Fibroblast of lung (primary cell): ENCODE results near the gene GGT6. TPM values are rescaled to one million over a fixed set of nuclear protein-coding genes. Genes with fewer than 3 reads are reported as not detected.

Experiments used
- DNase-seq, 2 donors: peaks; one replicate each; pipeline versions ENCODE4 v3.0.0 to v3.0.0-alpha.2; 2010; ENCODE audit warnings: low read depth in 2 of 2
- H2AFZ ChIP-seq: 2 replicates; pipeline ENCODE4 v1.5.1; 2012; ENCODE audit warnings: low read length, control low read depth, inconsistent platforms
- H3K27ac ChIP-seq: 2 replicates; pipeline ENCODE4 v1.5.1; 2011; ENCODE audit warnings: low read length, control low read depth; ENCODE audit not compliant: insufficient read depth
- H3K27me3 ChIP-seq: 2 replicates; pipeline ENCODE4 v1.5.1; 2011; ENCODE audit warnings: mild to moderate bottlenecking, low read length; ENCODE audit not compliant: control insufficient read depth, insufficient read depth
- H3K36me3 ChIP-seq: 2 replicates; pipeline ENCODE4 v1.5.1; 2011; ENCODE audit warnings: low read length; ENCODE audit not compliant: control insufficient read depth, insufficient read depth
- H3K4me1 ChIP-seq: 2 replicates; pipeline ENCODE4 v1.5.1; 2011; ENCODE audit warnings: low read length; ENCODE audit not compliant: control insufficient read depth, insufficient read depth; ENCODE audit errors: extremely low read depth
- H3K4me2 ChIP-seq: 2 replicates; pipeline ENCODE4 v1.5.1; 2011; ENCODE audit warnings: low read length, control low read depth; ENCODE audit not compliant: insufficient read depth; ENCODE audit errors: extremely low read depth
- H3K4me3 ChIP-seq, 4 experiments: fragments of 200-600 bp in 1 of 4; sonication (generic) in 1 of 4; replicated peaks in 1 of 4; 2 replicates each; pipeline ENCODE4 v1.5.1; 2011 to 2016; ENCODE audit warnings: low read length in 4 of 4, low read depth in 3 of 4, mild to moderate bottlenecking in 3 of 4, control low read depth in 2 of 4, inconsistent platforms in 1 of 4, mixed read lengths in 1 of 4; ENCODE audit not compliant: insufficient read depth in 1 of 4; ENCODE audit errors: control extremely low read depth in 1 of 4
- H3K79me2 ChIP-seq: 2 replicates; pipeline ENCODE4 v1.5.1; 2012; ENCODE audit warnings: mild to moderate bottlenecking, low read length, inconsistent platforms; ENCODE audit not compliant: control insufficient read depth, insufficient read depth
- H3K9ac ChIP-seq: 2 replicates; pipeline ENCODE4 v1.5.1; 2011; ENCODE audit warnings: mild to moderate bottlenecking, low read length, control low read depth; ENCODE audit not compliant: insufficient read depth
- H3K9me3 ChIP-seq: 2 replicates; pipeline ENCODE4 v1.5.1; 2012; ENCODE audit warnings: low read depth, low read length; ENCODE audit not compliant: control insufficient read depth, insufficient read depth
- H4K20me1 ChIP-seq: 2 replicates; pipeline ENCODE4 v1.5.1; 2011; ENCODE audit warnings: low read length; ENCODE audit not compliant: control insufficient read depth, insufficient read depth; ENCODE audit errors: extremely low read depth
- EZH2 ChIP-seq: IDR thresholded peaks from 2 replicates; pipeline ENCODE4 v1.5.1; 2012; ENCODE audit warnings: low read length, control low read depth, mild to moderate bottlenecking; ENCODE audit errors: missing control alignments
- polyA plus RNA-seq, 2 donors: library from polyadenylated mRNA; depleted of rRNA in 1 of 2; stranded (reverse) in 1 of 2; unstranded in 1 of 2; fragments of >200 nt; gene quantifications; 2 replicates each; pipeline ENCODE4 v1.2.1, GENCODE V29; 2011 to 2012; ENCODE audit warnings: missing spikeins in 1 of 2
- total RNA-seq: library from RNA; depleted of rRNA; stranded (reverse); fragments of >200 nt; gene quantifications from 2 replicates; pipeline ENCODE4 v1.2.1, GENCODE V29; 2014
- TF ChIP-seq, protein P1 (sequence below), 2 donors: IDR thresholded peaks in 1 of 2; conservative IDR thresholded peaks in 1 of 2; 1 replicate in 1 of 2; 2 replicates in 1 of 2; pipeline ENCODE4 v1.5.1; 2011 to 2012; ENCODE audit warnings: low read length in 2 of 2, control low read depth in 1 of 2, inconsistent platforms in 1 of 2, low read depth in 1 of 2, mild to moderate bottlenecking in 1 of 2

GGT6 gene
- total and polyA plus RNA-seq, 2 donors (not counting 1 experiment from before 2014, with no cell fraction given): not detected

- no peaks in the 10 kb centered on the region for H3K9me3 ChIP-seq
- no peak overlapping the region for H3K4me3 ChIP-seq
- TF ChIP-seq, protein P1, sequence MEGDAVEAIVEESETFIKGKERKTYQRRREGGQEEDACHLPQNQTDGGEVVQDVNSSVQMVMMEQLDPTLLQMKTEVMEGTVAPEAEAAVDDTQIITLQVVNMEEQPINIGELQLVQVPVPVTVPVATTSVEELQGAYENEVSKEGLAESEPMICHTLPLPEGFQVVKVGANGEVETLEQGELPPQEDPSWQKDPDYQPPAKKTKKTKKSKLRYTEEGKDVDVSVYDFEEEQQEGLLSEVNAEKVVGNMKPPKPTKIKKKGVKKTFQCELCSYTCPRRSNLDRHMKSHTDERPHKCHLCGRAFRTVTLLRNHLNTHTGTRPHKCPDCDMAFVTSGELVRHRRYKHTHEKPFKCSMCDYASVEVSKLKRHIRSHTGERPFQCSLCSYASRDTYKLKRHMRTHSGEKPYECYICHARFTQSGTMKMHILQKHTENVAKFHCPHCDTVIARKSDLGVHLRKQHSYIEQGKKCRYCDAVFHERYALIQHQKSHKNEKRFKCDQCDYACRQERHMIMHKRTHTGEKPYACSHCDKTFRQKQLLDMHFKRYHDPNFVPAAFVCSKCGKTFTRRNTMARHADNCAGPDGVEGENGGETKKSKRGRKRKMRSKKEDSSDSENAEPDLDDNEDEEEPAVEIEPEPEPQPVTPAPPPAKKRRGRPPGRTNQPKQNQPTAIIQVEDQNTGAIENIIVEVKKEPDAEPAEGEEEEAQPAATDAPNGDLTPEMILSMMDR (conservative IDR thresholded peaks at IDR 0.05 in 1 of 2, IDR thresholded peaks at IDR 0.05 in 1 of 2; ENCODE audit: low read depth in 1 of 2, low read length in 2 of 2): no peak
- TF ChIP-seq EZH2: no peak
- H2AFZ ChIP-seq: no peak overlapping the region
- no peak overlapping the region for H3K4me2 ChIP-seq
- H3K4me1 ChIP-seq: no peaks in the 10 kb centered on the region
- peaks cover 6% of the 10 kb centered on the region for H3K27me3 ChIP-seq
- no peak overlapping the region for H3K27ac ChIP-seq
- no peaks in the 10 kb centered on the region for H3K36me3 ChIP-seq
- no peaks in the 10 kb centered on the region for H3K79me2 ChIP-seq
- no peak overlapping the region for H3K9ac ChIP-seq
- no peaks in the 10 kb centered on the region for H4K20me1 ChIP-seq
- DNase-seq: no peak
Measured at GRCh38 chr17:4523946-4524345, 36.4 kb downstream of the GGT6 start.

- Histone ChIP-seq H3K27ac (no peak overlapping the region), H3K4me3 (no peak overlapping the region)
Measured at GRCh38 chr17:4522661-4523060, 37.7 kb downstream of the GGT6 start.

DNA sequence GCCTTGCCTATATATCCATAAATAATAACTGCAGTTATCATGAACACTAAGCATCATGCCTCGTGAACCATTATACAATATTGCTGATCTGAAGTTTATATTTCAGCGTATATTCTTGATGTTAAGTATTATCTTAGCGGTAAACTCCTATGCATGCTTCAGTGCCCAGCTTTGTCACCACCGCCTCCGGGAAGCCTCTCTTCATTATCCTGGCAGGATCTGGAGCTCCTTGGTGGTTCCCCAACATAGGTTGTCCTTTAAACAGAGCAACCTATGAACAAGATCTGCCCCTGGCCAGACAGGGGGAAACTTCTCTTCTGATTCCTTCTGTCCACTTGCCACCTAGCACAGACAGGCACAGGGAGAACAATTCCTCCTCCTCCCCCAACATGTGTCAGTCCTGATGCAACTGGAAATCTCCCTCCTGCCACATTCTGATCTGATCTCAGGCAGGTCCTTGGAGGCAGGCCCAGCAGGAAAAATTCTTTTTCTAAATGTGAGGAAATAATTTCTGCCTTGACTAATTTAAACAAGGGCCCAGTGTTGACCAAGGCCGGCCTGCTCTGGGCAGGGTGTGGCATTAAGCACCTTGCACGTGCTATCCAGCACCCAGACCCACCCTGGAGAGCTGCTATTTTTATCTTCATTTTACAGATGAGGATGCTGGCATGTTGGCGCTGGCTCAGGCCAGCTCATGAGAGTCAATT, 39.3 kb downstream of the GGT6 start:
- no peak overlapping the region for H3K4me2 ChIP-seq
- H3K9me3 ChIP-seq: no peaks in the 10 kb centered on the region
- no peak for DNase-seq

More at GRCh38 chr17:4522661-4523060, 37.7 kb downstream of the GGT6 start:
- no peak overlapping the region for H3K9ac ChIP-seq
- H4K20me1 ChIP-seq: no peaks in the 10 kb centered on the region
- H3K79me2 ChIP-seq: no peaks in the 10 kb centered on the region
- TF ChIP-seq EZH2: no peak
- TF ChIP-seq, protein P1 (conservative IDR thresholded peaks at IDR 0.05 in 1 of 2, IDR thresholded peaks at IDR 0.05 in 1 of 2; ENCODE audit: low read depth in 1 of 2, low read length in 2 of 2): no peak
- no peaks in the 10 kb centered on the region for H3K9me3 ChIP-seq
- no peaks in the 10 kb centered on the region for H3K36me3 ChIP-seq
- H3K4me2 ChIP-seq: no peak overlapping the region
- peaks cover 6% of the 10 kb centered on the region for H3K27me3 ChIP-seq
- no peak overlapping the region for H2AFZ ChIP-seq
- DNase-seq: no peak
- H3K4me1 ChIP-seq: no peaks in the 10 kb centered on the region

More for the DNA sequence above, 39.3 kb downstream of the GGT6 start:
- Histone ChIP-seq H3K36me3 (no peaks in the 10 kb centered on the region), H3K9ac (no peak overlapping the region), H3K27ac (no peak overlapping the region), H3K4me3 (no peak overlapping the region), H3K27me3 (no peaks in the 10 kb centered on the region), H3K4me1 (no peaks in the 10 kb centered on the region), H4K20me1 (no peaks in the 10 kb centered on the region), H3K79me2 (no peaks in the 10 kb centered on the region), H2AFZ (no peak overlapping the region)
- TF ChIP-seq, protein P1 (conservative IDR thresholded peaks at IDR 0.05 in 1 of 2, IDR thresholded peaks at IDR 0.05 in 1 of 2; ENCODE audit: low read depth in 1 of 2, low read length in 2 of 2): no peak
- no peak for TF ChIP-seq EZH2
